Neural cell (in vitro differentiated cells): Measurements from ENCODE around the gene TSPAN17. TPM values are rescaled to one million over a fixed set of nuclear protein-coding genes. Genes with fewer than 3 reads are reported as not detected.

Source experiments
- H2AFZ ChIP-seq: fragments of 200-600, 300-800 bp; sonication (generic), shearing (Covaris generic); 2 replicates; pipeline ENCODE4 v1.6.0; 2014; ENCODE audit warnings: low read depth, mild to moderate bottlenecking, antibody characterized with exemption, low read length, moderate library complexity
- H3F3A ChIP-seq: fragments of 200-600 bp; shearing (Covaris generic); 2 replicates; pipeline ENCODE4 v1.6.1; 2016; ENCODE audit warnings: mild to moderate bottlenecking, moderate library complexity, mixed read lengths, antibody characterized with exemption, low read length; ENCODE audit not compliant: insufficient read depth, poor library complexity, severe bottlenecking
- H3K27ac ChIP-seq: fragments of 200-600, 300-800 bp; sonication (generic), shearing (Covaris generic); 2 replicates; pipeline ENCODE4 v1.5.1; 2014; ENCODE audit warnings: mild to moderate bottlenecking, low read length, moderate library complexity
- H3K27me3 ChIP-seq: fragments of 300-800, 200-600 bp; sonication (generic), shearing (Covaris generic); 2 replicates; pipeline ENCODE4 v1.6.0; 2014; ENCODE audit warnings: mild to moderate bottlenecking, low read depth, low read length, moderate library complexity; ENCODE audit not compliant: insufficient read depth
- H3K36me3 ChIP-seq: fragments of 300-800, 200-600 bp; sonication (generic), shearing (Covaris generic); 2 replicates; pipeline ENCODE4 v1.5.1; 2014; ENCODE audit warnings: mild to moderate bottlenecking, antibody characterized with exemption, low read length, moderate library complexity; ENCODE audit not compliant: insufficient read depth
- H3K4me2 ChIP-seq: fragments of 300-800, 200-600 bp; sonication (generic), shearing (Covaris generic); 2 replicates; pipeline ENCODE4 v1.6.0; 2014; ENCODE audit warnings: mild to moderate bottlenecking, low read length
- H3K4me3 ChIP-seq: fragments of 300-800, 200-600 bp; sonication (generic), shearing (Covaris generic); 2 replicates; pipeline ENCODE4 v1.5.1; 2014; ENCODE audit warnings: mild to moderate bottlenecking, low read length, moderate library complexity
- H3K79me2 ChIP-seq: fragments of 200-600 bp; shearing (Covaris generic); replicated peaks from 2 replicates; pipeline ENCODE4 v1.6.0; 2014; ENCODE audit warnings: mild to moderate bottlenecking, low read length, moderate library complexity; ENCODE audit not compliant: insufficient read depth
- H3K9ac ChIP-seq: fragments of 300-800, 200-600 bp; sonication (generic), shearing (Covaris generic); 2 replicates; pipeline ENCODE4 v1.6.1; 2016; ENCODE audit warnings: mild to moderate bottlenecking, low read length, mixed read lengths
- H3K9me2 ChIP-seq: fragments of 200-600 bp; shearing (Covaris generic); 2 replicates; pipeline ENCODE4 v1.6.1; 2016; ENCODE audit warnings: mild to moderate bottlenecking, low read length, mixed read lengths; ENCODE audit not compliant: insufficient read depth
- H3K9me3 ChIP-seq: fragments of 200-600, 300-800 bp; sonication (generic), shearing (Covaris generic); 2 replicates; pipeline ENCODE4 v1.6.1; 2016; ENCODE audit warnings: mild to moderate bottlenecking, mixed run types, low read length, moderate library complexity, mixed read lengths
- H4K20me1 ChIP-seq: fragments of 200-600 bp; shearing (Covaris generic); 2 replicates; pipeline ENCODE4 v1.6.1; 2016; ENCODE audit warnings: mild to moderate bottlenecking, mixed run types; ENCODE audit not compliant: insufficient read depth
- EP300 ChIP-seq: fragments of 450-650 bp; conservative IDR thresholded peaks from 2 replicates; pipeline ENCODE4 v1.6.1; 2014; ENCODE audit warnings: antibody characterized with exemption, mild to moderate bottlenecking, moderate library complexity; ENCODE audit not compliant: poor library complexity, severe bottlenecking
- EZH2 ChIP-seq: fragments of 200-600, 300-800 bp; shearing (Covaris generic), sonication (generic); IDR thresholded peaks from 2 replicates; pipeline ENCODE4 v1.6.1; 2014; ENCODE audit warnings: antibody characterized with exemption, low read length, borderline replicate concordance, mild to moderate bottlenecking; ENCODE audit not compliant: insufficient read depth, poor library complexity, severe bottlenecking
- MXI1 ChIP-seq: fragments of 450-650 bp; conservative IDR thresholded peaks from 2 replicates; pipeline ENCODE4 v1.6.1; 2014; ENCODE audit warnings: antibody characterized with exemption, mild to moderate bottlenecking; ENCODE audit not compliant: poor library complexity, severe bottlenecking
- POLR2AphosphoS5 ChIP-seq: IDR thresholded peaks from 2 replicates; pipeline ENCODE4 v1.6.1; 2012
- RAD21 ChIP-seq: fragments of 450-650 bp; conservative IDR thresholded peaks from 2 replicates; pipeline ENCODE4 v1.6.1; 2014; ENCODE audit warnings: antibody characterized with exemption, mild to moderate bottlenecking, moderate library complexity
- SMC3 ChIP-seq: fragments of 450-650 bp; conservative IDR thresholded peaks from 2 replicates; pipeline ENCODE4 v1.6.1; 2014; ENCODE audit warnings: antibody characterized with exemption, mild to moderate bottlenecking, moderate library complexity; ENCODE audit not compliant: poor library complexity
- TAF1 ChIP-seq: IDR thresholded peaks from 2 replicates; pipeline ENCODE4 v1.6.1; 2012; ENCODE audit warnings: low read depth
- polyA plus RNA-seq: library from polyadenylated mRNA; depleted of rRNA; stranded (reverse); fragments of >200 nt; gene quantifications from 2 replicates; pipeline ENCODE4 v1.2.3, GENCODE V29; 2014
- TF ChIP-seq, protein P1 (sequence below): IDR thresholded peaks from 2 replicates; pipeline ENCODE4 v1.6.1; 2012; ENCODE audit warnings: borderline replicate concordance
- TF ChIP-seq, protein P2 (sequence below): fragments of 450-650 bp; IDR thresholded peaks from 2 replicates; pipeline ENCODE4 v1.5.1; 2014; ENCODE audit warnings: antibody characterized with exemption, mild to moderate bottlenecking, moderate library complexity; ENCODE audit not compliant: poor library complexity, severe bottlenecking

Gene TSPAN17
- polyA plus RNA-seq, 1 donor from 2014 or later = 66.4 TPM

DNA sequence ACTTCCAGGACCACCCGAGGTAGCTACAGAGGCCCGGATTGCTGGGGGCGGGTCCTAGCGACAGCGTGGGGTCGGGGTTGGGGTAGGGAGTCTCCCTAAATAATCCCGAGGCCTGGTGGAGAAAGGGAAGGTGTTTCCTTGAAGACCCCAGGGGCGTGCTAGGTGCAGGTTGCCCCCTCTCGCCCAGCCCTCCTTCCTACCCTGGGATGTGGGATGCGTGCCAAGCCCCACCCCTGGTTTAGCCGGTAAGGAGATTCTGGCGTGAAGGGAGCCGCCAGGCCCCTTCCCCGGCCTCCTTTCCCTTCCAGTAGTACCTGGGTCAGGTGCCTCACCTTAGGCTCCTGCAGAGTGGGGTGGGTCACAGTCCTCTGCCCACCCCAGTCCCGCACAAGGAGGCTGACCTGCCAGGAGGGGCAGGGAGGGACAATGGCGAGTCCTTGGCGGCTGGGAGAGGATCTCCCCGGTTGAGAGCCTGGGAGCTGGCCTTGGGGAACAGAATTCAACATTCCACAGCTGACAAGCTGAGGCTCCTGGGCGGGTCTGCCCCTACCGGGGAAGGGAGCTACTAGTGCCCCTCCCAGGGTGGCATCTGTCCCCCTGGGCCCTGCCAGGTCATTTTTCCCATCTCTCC, 674 bp downstream of the TSPAN17 start:
- Histone ChIP-seq H2AFZ (peak overlapping the region; percentile 73), H3K27ac (no peak overlapping the region)

GRCh38 chr5:176648474-176649194, 1.4 kb downstream of the TSPAN17 start:
- Histone ChIP-seq H3F3A (no peaks in the 10 kb centered on the region), H3K27ac (no peak overlapping the region), H4K20me1 (no peaks in the 10 kb centered on the region), H3K79me2 (peaks cover 9% of the 10 kb centered on the region), H3K9me3 (no peaks in the 10 kb centered on the region), H3K36me3 (no peaks in the 10 kb centered on the region), H3K4me2 (peak overlapping the region; percentile 78), H2AFZ (no peak overlapping the region), H3K27me3 (no peaks in the 10 kb centered on the region), H3K9me2 (no peaks in the 10 kb centered on the region), H3K9ac (peak overlapping the region; percentile 78), H3K4me3 (peak overlapping the region; percentile 83)
- TF ChIP-seq SMC3 (no peak), EZH2 (no peak), EP300 (no peak), TAF1 (no peak), POLR2AphosphoS5 (no peak), RAD21 (no peak)

More for the DNA sequence above, 674 bp downstream of the TSPAN17 start:
- no peak for TF ChIP-seq EZH2
- H3K4me2 ChIP-seq = peak overlapping the region; percentile 78
- H3K36me3 ChIP-seq = no peaks in the 10 kb centered on the region
- H3K79me2 ChIP-seq = peaks cover 9% of the 10 kb centered on the region
- H3K9me2 ChIP-seq = no peaks in the 10 kb centered on the region
- H3K4me3 ChIP-seq = peak overlapping the region; percentile 83
- peak overlapping the region; percentile 78 for H3K9ac ChIP-seq
- H3K9me3 ChIP-seq = no peaks in the 10 kb centered on the region
- no peaks in the 10 kb centered on the region for H3K27me3 ChIP-seq
- H3F3A ChIP-seq = no peaks in the 10 kb centered on the region
- H4K20me1 ChIP-seq = no peaks in the 10 kb centered on the region

GRCh38 chr5:176650354-176650884, 3.1 kb downstream of the TSPAN17 start:
- Histone ChIP-seq H4K20me1 (no peaks in the 10 kb centered on the region), H3K79me2 (peaks cover 9% of the 10 kb centered on the region), H3F3A (no peaks in the 10 kb centered on the region), H3K9me3 (no peaks in the 10 kb centered on the region), H3K27me3 (no peaks in the 10 kb centered on the region), H3K27ac (no peak overlapping the region), H3K9ac (no peak overlapping the region), H2AFZ (no peak overlapping the region), H3K9me2 (no peaks in the 10 kb centered on the region), H3K36me3 (no peaks in the 10 kb centered on the region), H3K4me2 (no peak overlapping the region), H3K4me3 (no peak overlapping the region)
- no peak for TF ChIP-seq SMC3
- no peak for TF ChIP-seq EZH2
- TF ChIP-seq, protein P1, sequence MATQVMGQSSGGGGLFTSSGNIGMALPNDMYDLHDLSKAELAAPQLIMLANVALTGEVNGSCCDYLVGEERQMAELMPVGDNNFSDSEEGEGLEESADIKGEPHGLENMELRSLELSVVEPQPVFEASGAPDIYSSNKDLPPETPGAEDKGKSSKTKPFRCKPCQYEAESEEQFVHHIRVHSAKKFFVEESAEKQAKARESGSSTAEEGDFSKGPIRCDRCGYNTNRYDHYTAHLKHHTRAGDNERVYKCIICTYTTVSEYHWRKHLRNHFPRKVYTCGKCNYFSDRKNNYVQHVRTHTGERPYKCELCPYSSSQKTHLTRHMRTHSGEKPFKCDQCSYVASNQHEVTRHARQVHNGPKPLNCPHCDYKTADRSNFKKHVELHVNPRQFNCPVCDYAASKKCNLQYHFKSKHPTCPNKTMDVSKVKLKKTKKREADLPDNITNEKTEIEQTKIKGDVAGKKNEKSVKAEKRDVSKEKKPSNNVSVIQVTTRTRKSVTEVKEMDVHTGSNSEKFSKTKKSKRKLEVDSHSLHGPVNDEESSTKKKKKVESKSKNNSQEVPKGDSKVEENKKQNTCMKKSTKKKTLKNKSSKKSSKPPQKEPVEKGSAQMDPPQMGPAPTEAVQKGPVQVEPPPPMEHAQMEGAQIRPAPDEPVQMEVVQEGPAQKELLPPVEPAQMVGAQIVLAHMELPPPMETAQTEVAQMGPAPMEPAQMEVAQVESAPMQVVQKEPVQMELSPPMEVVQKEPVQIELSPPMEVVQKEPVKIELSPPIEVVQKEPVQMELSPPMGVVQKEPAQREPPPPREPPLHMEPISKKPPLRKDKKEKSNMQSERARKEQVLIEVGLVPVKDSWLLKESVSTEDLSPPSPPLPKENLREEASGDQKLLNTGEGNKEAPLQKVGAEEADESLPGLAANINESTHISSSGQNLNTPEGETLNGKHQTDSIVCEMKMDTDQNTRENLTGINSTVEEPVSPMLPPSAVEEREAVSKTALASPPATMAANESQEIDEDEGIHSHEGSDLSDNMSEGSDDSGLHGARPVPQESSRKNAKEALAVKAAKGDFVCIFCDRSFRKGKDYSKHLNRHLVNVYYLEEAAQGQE = no peak
- no peak for TF ChIP-seq MXI1
- TF ChIP-seq, protein P2, sequence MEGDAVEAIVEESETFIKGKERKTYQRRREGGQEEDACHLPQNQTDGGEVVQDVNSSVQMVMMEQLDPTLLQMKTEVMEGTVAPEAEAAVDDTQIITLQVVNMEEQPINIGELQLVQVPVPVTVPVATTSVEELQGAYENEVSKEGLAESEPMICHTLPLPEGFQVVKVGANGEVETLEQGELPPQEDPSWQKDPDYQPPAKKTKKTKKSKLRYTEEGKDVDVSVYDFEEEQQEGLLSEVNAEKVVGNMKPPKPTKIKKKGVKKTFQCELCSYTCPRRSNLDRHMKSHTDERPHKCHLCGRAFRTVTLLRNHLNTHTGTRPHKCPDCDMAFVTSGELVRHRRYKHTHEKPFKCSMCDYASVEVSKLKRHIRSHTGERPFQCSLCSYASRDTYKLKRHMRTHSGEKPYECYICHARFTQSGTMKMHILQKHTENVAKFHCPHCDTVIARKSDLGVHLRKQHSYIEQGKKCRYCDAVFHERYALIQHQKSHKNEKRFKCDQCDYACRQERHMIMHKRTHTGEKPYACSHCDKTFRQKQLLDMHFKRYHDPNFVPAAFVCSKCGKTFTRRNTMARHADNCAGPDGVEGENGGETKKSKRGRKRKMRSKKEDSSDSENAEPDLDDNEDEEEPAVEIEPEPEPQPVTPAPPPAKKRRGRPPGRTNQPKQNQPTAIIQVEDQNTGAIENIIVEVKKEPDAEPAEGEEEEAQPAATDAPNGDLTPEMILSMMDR = no peak
- TF ChIP-seq RAD21 = no peak
